Transverse colon (tissue), 4 donors: ENCODE data around the gene TJP2.

Source experiments
- POLR2A ChIP-seq: fragments of 450-650 bp; IDR thresholded peaks from one replicate; pipeline ENCODE4 v1.6.1; 2016; ENCODE audit warnings: antibody characterized with exemption, mild to moderate bottlenecking, moderate library complexity
- POLR2AphosphoS5 ChIP-seq, 3 donors: sonication (generic); formaldehyde crosslinking; IDR thresholded peaks; one replicate each; pipeline ENCODE4 v1.6.1; 2016; ENCODE audit warnings: antibody characterized with exemption in 3 of 3
- TF ChIP-seq, protein P1 (sequence below), 5 experiments: fragments of 200-600 bp in 3 of 5; fragments of 450-650 bp in 2 of 5; sonication (generic) in 3 of 5; IDR thresholded peaks; 1 replicate in 2 of 5; 2 replicates in 3 of 5; pipeline ENCODE4 v1.5.1; 2016 to 2017; ENCODE audit warnings: antibody characterized with exemption in 5 of 5, inconsistent platforms in 3 of 5, mild to moderate bottlenecking in 2 of 5, moderate library complexity in 1 of 5

DNA sequence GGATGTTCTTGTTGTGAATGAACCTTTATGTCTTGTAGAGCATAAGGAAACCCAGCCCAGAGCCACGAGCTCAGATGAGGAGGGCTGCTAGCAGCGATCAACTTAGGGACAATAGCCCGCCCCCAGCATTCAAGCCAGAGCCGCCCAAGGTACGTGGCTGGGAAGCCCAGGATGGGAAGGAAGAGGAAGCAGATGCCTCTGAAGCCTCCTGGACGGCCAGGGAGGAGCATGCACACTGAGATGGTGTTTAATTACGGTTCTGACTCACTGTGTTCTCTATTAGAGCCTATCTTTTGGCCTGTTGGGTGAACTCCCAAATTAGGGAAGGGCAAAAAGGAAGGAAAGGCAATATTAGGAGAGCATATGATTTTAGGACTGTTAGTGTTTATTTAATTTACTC lies 75.3 kb downstream of the TJP2 start:
- TF ChIP-seq POLR2A: no peak
- TF ChIP-seq POLR2AphosphoS5 (IDR thresholded peaks at IDR 0.05): no peak
- TF ChIP-seq, protein P1, sequence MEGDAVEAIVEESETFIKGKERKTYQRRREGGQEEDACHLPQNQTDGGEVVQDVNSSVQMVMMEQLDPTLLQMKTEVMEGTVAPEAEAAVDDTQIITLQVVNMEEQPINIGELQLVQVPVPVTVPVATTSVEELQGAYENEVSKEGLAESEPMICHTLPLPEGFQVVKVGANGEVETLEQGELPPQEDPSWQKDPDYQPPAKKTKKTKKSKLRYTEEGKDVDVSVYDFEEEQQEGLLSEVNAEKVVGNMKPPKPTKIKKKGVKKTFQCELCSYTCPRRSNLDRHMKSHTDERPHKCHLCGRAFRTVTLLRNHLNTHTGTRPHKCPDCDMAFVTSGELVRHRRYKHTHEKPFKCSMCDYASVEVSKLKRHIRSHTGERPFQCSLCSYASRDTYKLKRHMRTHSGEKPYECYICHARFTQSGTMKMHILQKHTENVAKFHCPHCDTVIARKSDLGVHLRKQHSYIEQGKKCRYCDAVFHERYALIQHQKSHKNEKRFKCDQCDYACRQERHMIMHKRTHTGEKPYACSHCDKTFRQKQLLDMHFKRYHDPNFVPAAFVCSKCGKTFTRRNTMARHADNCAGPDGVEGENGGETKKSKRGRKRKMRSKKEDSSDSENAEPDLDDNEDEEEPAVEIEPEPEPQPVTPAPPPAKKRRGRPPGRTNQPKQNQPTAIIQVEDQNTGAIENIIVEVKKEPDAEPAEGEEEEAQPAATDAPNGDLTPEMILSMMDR (IDR thresholded peaks at IDR 0.05): no peak
